Measurements from ENCODE around the gene NR6A1.

DNA sequence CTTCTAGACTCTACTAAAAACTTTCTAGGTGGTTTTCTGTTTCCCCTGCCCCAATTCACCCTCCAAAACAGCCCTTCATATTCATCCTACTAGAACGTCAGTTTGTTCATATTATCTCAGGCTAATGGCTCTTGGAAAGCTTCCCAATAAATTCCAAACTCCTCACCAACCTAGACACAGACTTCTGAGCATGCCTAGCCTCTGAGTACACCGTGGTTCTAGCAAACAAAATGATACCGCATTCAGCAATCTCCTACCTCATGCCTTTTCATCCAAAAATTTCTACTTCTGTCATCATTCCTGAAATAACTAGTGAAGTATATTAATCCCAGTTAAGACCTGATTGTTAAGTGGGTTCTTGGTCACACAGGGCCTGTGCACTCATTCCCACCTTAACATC lies 217.4 kb downstream of the NR6A1 start:
- no peak for TF ChIP-seq HOXA7 (CRISPR knock-in tag; IDR thresholded peaks at IDR 0.05)
- TF ChIP-seq PHF8 (IDR thresholded peaks at IDR 0.05; ENCODE audit: borderline replicate concordance, low read depth) = no peak
- TF ChIP-seq, protein P1, sequence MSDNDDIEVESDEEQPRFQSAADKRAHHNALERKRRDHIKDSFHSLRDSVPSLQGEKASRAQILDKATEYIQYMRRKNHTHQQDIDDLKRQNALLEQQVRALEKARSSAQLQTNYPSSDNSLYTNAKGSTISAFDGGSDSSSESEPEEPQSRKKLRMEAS (IDR thresholded peaks at IDR 0.05) = no peak
- TF ChIP-seq NFE2L2 (conservative IDR thresholded peaks at IDR 0.05; ENCODE audit: low read length) = no peak
- TF ChIP-seq MAZ (IDR thresholded peaks at IDR 0.05; ENCODE audit: borderline replicate concordance, low read depth, low read length) = no peak

Measured in A549 (cell line).